Measurements from ENCODE around the gene TRAF7. TPM values are rescaled to one million over a fixed set of nuclear protein-coding genes. Genes with fewer than 3 reads are reported as not detected.
A peak's percentile ranks its signal among the peaks of the same experiment; 100 is the strongest.
"Not testable (repeated sequence)": the region's sequence is repeated elsewhere in the genome, so short reads cannot be mapped to it uniquely, and the experiment has no call there.

Gene TRAF7
- polyA plus RNA-seq, 3 donors from 2014 or later = 5.2 to 6.9 (median 5.6) TPM

- DNase-seq = no peak
- no peak overlapping the region for H3K27ac Mint-ChIP-seq
- H3K27me3 Mint-ChIP-seq (ENCODE audit: low read depth in 3 of 3) = peaks cover 4 to 18% (median 10%) of the 10 kb centered on the region in 3 donors
- no peaks in the 10 kb centered on the region for H3K9me3 Mint-ChIP-seq
- H3K36me3 Mint-ChIP-seq = peaks cover 0 to 4% (median 0%) of the 10 kb centered on the region in 3 donors
- H3K4me3 Mint-ChIP-seq = peak overlapping the region in 3 of 5 donors; percentile 2 to 21 (median 21)
- peaks cover 0 to 5% of the 10 kb centered on the region in 2 donors for H3K4me1 Mint-ChIP-seq
Measured at GRCh38 chr16:2195322-2196161, 40.0 kb downstream of the TRAF7 start.

GRCh38 chr16:2196162-2196980, 40.8 kb downstream of the TRAF7 start, which contains the start of gene CASKIN1:
Gene CASKIN1, minus strand, starts transcription at chr16:2196605. Its CDS starts 173 bp downstream, at chr16:2196432.
- H3K4me1 Mint-ChIP-seq = peaks cover 0 to 5% of the 10 kb centered on the region in 2 donors
- no peaks in the 10 kb centered on the region for H3K9me3 Mint-ChIP-seq
- peaks cover 4 to 18% (median 10%) of the 10 kb centered on the region in 3 donors for H3K27me3 Mint-ChIP-seq (ENCODE audit: low read depth in 3 of 3)
- peak within 1 kb of the TSS; percentile 15 to 62 (median 49) for H3K4me3 Mint-ChIP-seq
- peaks cover 0 to 5% (median 0%) of the 10 kb centered on the region in 3 donors for H3K36me3 Mint-ChIP-seq
- no peak for DNase-seq
- H3K27ac Mint-ChIP-seq = no peak within 1 kb of the TSS

GRCh38 chr16:2196981-2197511, 41.5 kb downstream of the TRAF7 start:
- Mint-ChIP-seq H3K4me1 (peaks cover 0 to 5% of the 10 kb centered on the region in 2 donors), H3K9me3 (no peaks in the 10 kb centered on the region), H3K27ac (no peak overlapping the region), H3K4me3 (peak overlapping the region; percentile 15 to 62 (median 49)), H3K27me3 (ENCODE audit: low read depth in 3 of 3) (peaks cover 7 to 21% (median 10%) of the 10 kb centered on the region in 3 donors), H3K36me3 (peaks cover 0 to 7% (median 0%) of the 10 kb centered on the region in 3 donors)
- no peak for DNase-seq

- peaks cover 0 to 8% (median 0%) of the 10 kb centered on the region in 3 donors for H3K36me3 Mint-ChIP-seq
- peaks cover 7 to 22% (median 8%) of the 10 kb centered on the region in 3 donors for H3K27me3 Mint-ChIP-seq (ENCODE audit: low read depth in 3 of 3)
- no peak for DNase-seq
- H3K4me3 Mint-ChIP-seq = peak overlapping the region; percentile 49 to 58 (median 50)
- peaks cover 0 to 5% of the 10 kb centered on the region in 2 donors for H3K4me1 Mint-ChIP-seq
- no peak overlapping the region for H3K27ac Mint-ChIP-seq
- no peaks in the 10 kb centered on the region for H3K9me3 Mint-ChIP-seq
Measured at GRCh38 chr16:2197765-2198164, 42.2 kb downstream of the TRAF7 start.

GRCh38 chr16:2198283-2198682, 42.7 kb downstream of the TRAF7 start:
- peaks cover 0 to 8% (median 0%) of the 10 kb centered on the region in 3 donors for H3K36me3 Mint-ChIP-seq
- H3K27me3 Mint-ChIP-seq (ENCODE audit: low read depth in 3 of 3) = peaks cover 7 to 22% (median 8%) of the 10 kb centered on the region in 3 donors
- H3K27ac Mint-ChIP-seq = no peak overlapping the region
- DNase-seq = no peak
- H3K4me3 Mint-ChIP-seq = peak overlapping the region in 3 of 5 donors; percentile 49 to 53 (median 50)
- H3K4me1 Mint-ChIP-seq = peaks cover 0 to 5% of the 10 kb centered on the region in 2 donors
- no peaks in the 10 kb centered on the region for H3K9me3 Mint-ChIP-seq

- Mint-ChIP-seq H3K9me3 (no peaks in the 10 kb centered on the region), H3K27me3 (ENCODE audit: low read depth in 3 of 3) (peaks cover 5 to 25% (median 9%) of the 10 kb centered on the region in 3 donors), H3K4me3 (no peak overlapping the region), H3K4me1 (peaks cover 0 to 8% of the 10 kb centered on the region in 2 donors), H3K36me3 (peaks cover 0 to 8% (median 0%) of the 10 kb centered on the region in 3 donors), H3K27ac (no peak overlapping the region)
- DNase-seq = no peak
Measured at GRCh38 chr16:2199095-2199494, 43.5 kb downstream of the TRAF7 start.

GRCh38 chr16:2199621-2200139, 44.1 kb downstream of the TRAF7 start:
- Mint-ChIP-seq H3K4me3 (no peak overlapping the region), H3K9me3 (no peaks in the 10 kb centered on the region), H3K4me1 (peaks cover 5 to 12% of the 10 kb centered on the region in 2 donors), H3K27me3 (ENCODE audit: low read depth in 3 of 3) (peaks cover 5 to 25% (median 12%) of the 10 kb centered on the region in 3 donors), H3K27ac (no peak overlapping the region), H3K36me3 (peaks cover 0 to 8% (median 0%) of the 10 kb centered on the region in 3 donors)
- no peak for DNase-seq

GRCh38 chr16:2200313-2200712, 44.7 kb downstream of the TRAF7 start:
- H3K27ac Mint-ChIP-seq = peak overlapping the region in 1 of 6 donors; percentile 53
- no peaks in the 10 kb centered on the region for H3K9me3 Mint-ChIP-seq
- H3K36me3 Mint-ChIP-seq = peaks cover 0 to 8% (median 0%) of the 10 kb centered on the region in 3 donors
- H3K4me3 Mint-ChIP-seq = no peak overlapping the region
- peaks cover 7 to 23% (median 12%) of the 10 kb centered on the region in 3 donors for H3K27me3 Mint-ChIP-seq (ENCODE audit: low read depth in 3 of 3)
- DNase-seq = no peak
- H3K4me1 Mint-ChIP-seq = peaks cover 7 to 13% of the 10 kb centered on the region in 2 donors

GRCh38 chr16:2203119-2203688, 47.6 kb downstream of the TRAF7 start:
- not testable (repeated sequence) for H3K36me3 Mint-ChIP-seq, H3K9me3 Mint-ChIP-seq, DNase-seq
- peak overlapping the region in 2 of 6 donors; percentile 30 to 45 for H3K27ac Mint-ChIP-seq
- H3K27me3 Mint-ChIP-seq (ENCODE audit: low read depth in 3 of 3) = peaks cover 9 to 16% (median 15%) of the 10 kb centered on the region in 3 donors
- H3K4me3 Mint-ChIP-seq = peak overlapping the region; percentile 37 to 79 (median 60)
- H3K4me1 Mint-ChIP-seq = peaks cover 19 to 23% of the 10 kb centered on the region in 2 donors

- Mint-ChIP-seq H3K36me3 (peaks cover 0 to 8% (median 6%) of the 10 kb centered on the region in 3 donors), H3K4me3 (peak overlapping the region; percentile 66 to 80 (median 79)), H3K27me3 (ENCODE audit: low read depth in 3 of 3) (peaks cover 7 to 11% (median 11%) of the 10 kb centered on the region in 3 donors), H3K4me1 (peaks cover 19 to 21% of the 10 kb centered on the region in 2 donors), H3K9me3 (no peaks in the 10 kb centered on the region), H3K27ac (peak overlapping the region; percentile 36 to 80 (median 78))
- peak in 1 of 3 donors; percentile 18 for DNase-seq
Measured at GRCh38 chr16:2204416-2205103, 49.0 kb downstream of the TRAF7 start.

- peak within 1 kb of the TSS; percentile 79 to 86 (median 79) for H3K4me3 Mint-ChIP-seq
- peaks cover 7 to 11% (median 11%) of the 10 kb centered on the region in 3 donors for H3K27me3 Mint-ChIP-seq (ENCODE audit: low read depth in 3 of 3)
- H3K36me3 Mint-ChIP-seq = peaks cover 0 to 6% (median 6%) of the 10 kb centered on the region in 3 donors
- peaks cover 19 to 21% of the 10 kb centered on the region in 2 donors for H3K4me1 Mint-ChIP-seq
- DNase-seq = peak; percentile 96 to 98 (median 98)
- no peaks in the 10 kb centered on the region for H3K9me3 Mint-ChIP-seq
- H3K27ac Mint-ChIP-seq = peak within 1 kb of the TSS; percentile 44 to 89 (median 81)
Measured at GRCh38 chr16:2205104-2205966, 49.8 kb downstream of the TRAF7 start, which contains the start of gene MLST8. Gene MLST8, plus strand, starts transcription at chr16:2205454. Its CDS starts 632 bp downstream, at chr16:2206086.
